Stimulated activated CD4-positive, alpha-beta T cell treated with anti-CD3 and anti-CD28 coated beads, Interleukin-4, amount 100 ng/mL, for 24 hours (primary cell): ENCODE measurements around the gene TLCD5.

Source experiments
- DNase-seq: peaks from one replicate; pipeline ENCODE4 v3.0.0-alpha.2; 2020

Gene TLCD5

GRCh38 chr11:120310870-120311269, 14.2 kb upstream of the TLCD5 start:
- DNase-seq = no peak

GRCh38 chr11:120314861-120315260, 10.2 kb upstream of the TLCD5 start:
- no peak for DNase-seq

GRCh38 chr11:120316880-120317688, 8.0 kb upstream of the TLCD5 start:
- DNase-seq = no peak

GRCh38 chr11:120317689-120318480, 7.2 kb upstream of the TLCD5 start:
- DNase-seq = no peak

GRCh38 chr11:120318906-120319305, 6.2 kb upstream of the TLCD5 start:
- no peak for DNase-seq

GRCh38 chr11:120326228-120326627, 1.1 kb downstream of the TLCD5 start:
- DNase-seq = no peak

GRCh38 chr11:120326845-120327281, 1.8 kb downstream of the TLCD5 start:
- DNase-seq = no peak

GRCh38 chr11:120327311-120327710, 2.2 kb downstream of the TLCD5 start:
- DNase-seq = no peak

- DNase-seq = no peak
These were observed 4.5 kb downstream of the TLCD5 start for GRCh38 chr11:120329556-120329955.

- no peak for DNase-seq
These were observed 4.9 kb downstream of the TLCD5 start for GRCh38 chr11:120330045-120330444.

GRCh38 chr11:120331301-120331996, 6.3 kb downstream of the TLCD5 start:
- no peak for DNase-seq

GRCh38 chr11:120332822-120333716, 8.0 kb downstream of the TLCD5 start:
- DNase-seq = no peak

- DNase-seq = no peak
These were observed 8.7 kb downstream of the TLCD5 start for GRCh38 chr11:120333801-120334200.

- no peak for DNase-seq
These were observed 9.2 kb downstream of the TLCD5 start for GRCh38 chr11:120334332-120334731.

- peak; percentile 76 for DNase-seq
These were observed 9.9 kb downstream of the TLCD5 start for GRCh38 chr11:120334894-120335462.

- DNase-seq = no peak
These were observed 10.4 kb downstream of the TLCD5 start for GRCh38 chr11:120335556-120335907.

GRCh38 chr11:120335908-120336640, 11.0 kb downstream of the TLCD5 start, which contains the start of gene ARHGEF12:
TSS of gene ARHGEF12 (plus strand) at chr11:120336413. CDS start at chr11:120337244, 831 bp downstream.
- DNase-seq = peak; percentile 84

GRCh38 chr11:120336641-120337354, 11.7 kb downstream of the TLCD5 start:
- peak; percentile 36 for DNase-seq

- no peak for DNase-seq
These were observed 12.4 kb downstream of the TLCD5 start for GRCh38 chr11:120337355-120338106.
